ENCODE measurements around the gene SLC29A2. TPM values are rescaled to one million over a fixed set of nuclear protein-coding genes. Genes with fewer than 3 reads are reported as not detected.
"Not testable (repeated sequence)": the region's sequence is repeated elsewhere in the genome, so short reads cannot be mapped to it uniquely, and the experiment has no call there.

SLC29A2 gene
- polyA plus RNA-seq, 2 donors = 4.7 to 7.8 TPM

DNA sequence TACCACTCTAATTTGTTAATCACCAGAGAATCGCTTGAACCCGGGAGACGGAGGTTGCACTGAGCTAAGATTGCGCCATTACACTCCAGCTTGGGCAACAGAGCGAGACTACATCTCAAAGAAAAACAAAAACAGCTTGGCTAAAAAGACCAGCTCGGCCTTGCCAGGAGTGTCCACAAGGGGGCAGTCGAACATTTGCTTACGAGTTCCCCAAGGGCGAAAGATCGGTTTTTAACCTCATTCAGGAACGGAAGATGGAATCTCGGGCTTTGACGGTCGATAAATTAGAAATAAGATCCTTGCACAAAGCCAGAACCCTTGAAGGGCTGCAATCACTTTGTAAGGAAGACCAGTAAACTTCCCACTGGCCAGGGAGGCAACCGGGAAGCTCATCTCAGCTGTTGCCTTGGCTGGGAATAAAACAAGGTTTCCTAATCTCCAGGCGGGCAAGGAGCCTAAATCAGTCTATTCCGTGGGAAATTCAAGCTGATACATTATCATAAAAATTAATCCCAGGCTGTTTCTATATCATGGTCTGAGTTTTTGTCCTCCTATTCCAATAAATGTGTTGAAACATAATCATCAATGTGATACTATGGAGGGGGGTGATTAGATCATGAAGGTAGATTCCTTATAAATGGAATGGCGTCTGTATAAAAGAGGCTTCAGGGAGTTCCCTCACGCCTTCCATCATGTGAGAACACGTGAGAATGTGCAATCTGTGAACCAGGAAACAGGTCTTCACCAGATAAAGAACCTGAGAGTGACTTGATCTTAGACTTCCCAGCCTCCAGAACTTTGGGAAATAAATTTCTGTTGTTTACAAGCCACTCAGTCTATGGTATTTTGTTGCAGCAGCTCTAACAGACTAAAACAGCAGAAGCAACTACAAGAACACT, 14.9 kb upstream of the SLC29A2 start:
- Histone ChIP-seq H3K4me3 (ENCODE audit: low read depth in 1 of 2, low read length in 2 of 2) (peak overlapping the region in 1 of 2 donors; percentile 18), H3K27me3 (ENCODE audit: control insufficient read depth in 1 of 2, insufficient read depth in 2 of 2, low read length in 2 of 2) (no peaks in the 10 kb centered on the region), H3K4me1 (ENCODE audit: control insufficient read depth in 2 of 2, insufficient read depth in 2 of 2, low read length in 1 of 2) (no peaks in the 10 kb centered on the region), H3K27ac (ENCODE audit: low read depth in 2 of 2, low read length in 1 of 2) (no peak overlapping the region), H3K9me3 (ENCODE audit: control insufficient read depth in 2 of 2, insufficient read depth in 1 of 2, low read depth in 1 of 2, low read length in 1 of 2) (no peaks in the 10 kb centered on the region), H3K36me3 (ENCODE audit: control insufficient read depth in 2 of 2, insufficient read depth in 2 of 2, low read length in 1 of 2) (no peaks in the 10 kb centered on the region)
- WGBS, 2 donors = 5% methylated on average over 20 of the region's 20 CpGs

DNA sequence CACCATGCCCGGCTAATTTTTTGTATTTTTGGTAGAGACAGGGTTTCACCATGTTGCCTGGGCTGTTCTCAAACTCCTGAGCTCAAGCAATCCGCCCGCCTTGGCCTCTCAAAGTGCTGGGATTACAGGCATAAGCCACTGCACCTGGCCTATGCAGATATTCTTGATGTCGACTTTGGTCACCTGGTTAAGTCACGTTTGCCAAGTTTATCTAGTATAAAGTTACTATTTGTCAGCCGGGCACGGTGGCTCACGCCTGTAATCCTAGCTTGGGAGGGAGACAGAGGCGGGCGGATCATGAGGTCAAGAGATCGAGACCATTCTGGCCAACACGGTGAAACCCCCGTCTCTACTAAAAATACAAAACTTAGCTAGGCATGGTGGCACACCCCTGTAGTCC, 12.8 kb upstream of the SLC29A2 start:
- not testable (repeated sequence) for H3K27ac ChIP-seq (ENCODE audit: low read depth in 2 of 2, low read length in 1 of 2); H3K36me3 ChIP-seq (ENCODE audit: control insufficient read depth in 2 of 2, insufficient read depth in 2 of 2, low read length in 1 of 2); H3K4me1 ChIP-seq (ENCODE audit: control insufficient read depth in 2 of 2, insufficient read depth in 2 of 2, low read length in 1 of 2); H3K9me3 ChIP-seq (ENCODE audit: control insufficient read depth in 2 of 2, insufficient read depth in 1 of 2, low read depth in 1 of 2, low read length in 1 of 2); H3K27me3 ChIP-seq (ENCODE audit: control insufficient read depth in 1 of 2, insufficient read depth in 2 of 2, low read length in 2 of 2); H3K4me3 ChIP-seq (ENCODE audit: low read depth in 1 of 2, low read length in 2 of 2)
- WGBS, 2 donors = 67 to 73% methylated on average over 13 of the region's 13 CpGs

DNA sequence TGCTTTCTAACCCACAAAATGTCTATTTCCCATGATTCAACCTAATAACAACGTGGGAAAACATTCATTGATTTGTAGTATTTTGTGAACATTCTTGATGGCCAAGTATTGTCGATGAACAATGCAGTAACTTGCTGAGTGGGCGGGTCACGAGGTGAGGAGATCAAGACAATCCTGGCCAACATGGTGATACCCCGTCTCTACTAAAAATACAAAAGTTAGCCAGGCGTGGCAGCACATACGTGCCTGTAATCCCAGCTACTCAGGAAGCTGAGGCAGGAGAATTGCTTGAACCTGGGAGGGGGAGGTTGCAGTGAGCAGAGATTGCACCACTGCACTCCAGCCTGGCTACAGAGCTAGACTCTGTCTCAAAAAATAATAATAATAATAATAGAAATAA, 8.7 kb upstream of the SLC29A2 start:
- 14 to 16% methylated on average over 7 of the region's 7 CpGs for WGBS, 2 donors

DNA sequence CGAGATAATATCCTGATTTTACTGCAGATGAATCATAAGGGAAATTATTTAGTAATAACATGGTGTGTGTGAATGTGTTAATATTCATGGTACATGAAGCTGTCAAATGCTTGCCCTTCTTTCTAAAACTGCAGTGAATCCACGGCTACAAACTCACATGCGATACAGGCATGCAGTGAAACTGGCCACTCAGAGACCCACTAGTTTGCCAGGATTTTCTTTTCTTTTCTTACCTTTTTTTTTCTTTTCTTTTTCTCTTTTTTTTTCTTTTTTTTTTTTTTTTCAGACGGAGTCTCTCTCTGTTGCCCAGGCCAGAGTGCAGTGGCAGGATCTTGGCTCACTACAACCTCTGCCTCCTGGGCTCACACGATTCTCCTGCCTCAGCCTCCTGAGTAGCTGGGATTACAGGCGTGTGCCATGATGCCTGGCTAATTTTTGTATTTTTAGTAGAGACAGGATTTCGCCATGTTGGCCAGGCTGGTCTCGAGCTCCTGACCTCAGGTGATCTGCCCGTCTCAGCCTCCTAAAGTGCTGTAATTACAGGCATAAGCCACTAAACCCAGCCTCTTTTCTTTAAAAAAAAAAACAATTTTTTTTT, 2.2 kb upstream of the SLC29A2 start:
- not testable (repeated sequence) for H3K4me3 ChIP-seq (ENCODE audit: low read depth in 1 of 2, low read length in 2 of 2)

More for the DNA sequence above, 8.7 kb upstream of the SLC29A2 start:
- not testable (repeated sequence) for H3K27ac ChIP-seq (ENCODE audit: low read depth in 2 of 2, low read length in 1 of 2); H3K27me3 ChIP-seq (ENCODE audit: control insufficient read depth in 1 of 2, insufficient read depth in 2 of 2, low read length in 2 of 2); H3K4me1 ChIP-seq (ENCODE audit: control insufficient read depth in 2 of 2, insufficient read depth in 2 of 2, low read length in 1 of 2); H3K4me3 ChIP-seq (ENCODE audit: low read depth in 1 of 2, low read length in 2 of 2); H3K9me3 ChIP-seq (ENCODE audit: control insufficient read depth in 2 of 2, insufficient read depth in 1 of 2, low read depth in 1 of 2, low read length in 1 of 2); H3K36me3 ChIP-seq (ENCODE audit: control insufficient read depth in 2 of 2, insufficient read depth in 2 of 2, low read length in 1 of 2)

DNA sequence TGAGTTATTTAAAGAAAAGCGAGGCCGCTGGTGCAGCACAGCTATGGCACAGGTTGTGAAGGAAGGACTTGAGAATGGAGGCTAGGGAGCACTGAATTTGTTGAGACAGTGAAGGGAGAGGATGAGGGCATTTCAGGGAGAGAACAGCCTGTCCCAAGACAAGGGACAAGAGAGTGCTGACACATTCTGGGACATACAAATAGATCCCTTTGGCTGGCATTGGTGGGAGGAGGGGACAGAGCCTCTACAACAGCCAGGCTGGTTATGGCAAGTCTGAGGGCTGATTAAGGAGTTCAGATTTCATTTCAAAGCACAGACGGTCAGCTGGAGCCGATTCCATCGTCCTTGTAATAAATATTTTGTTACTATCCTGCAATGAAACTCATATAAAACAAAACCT, 1.7 kb upstream of the SLC29A2 start:
- H3K9me3 ChIP-seq (ENCODE audit: control insufficient read depth in 2 of 2, insufficient read depth in 1 of 2, low read depth in 1 of 2, low read length in 1 of 2) = no peaks in the 10 kb centered on the region
- peaks cover 0 to 4% of the 10 kb centered on the region in 2 donors for H3K4me1 ChIP-seq (ENCODE audit: control insufficient read depth in 2 of 2, insufficient read depth in 2 of 2, low read length in 1 of 2)
- H3K27ac ChIP-seq (ENCODE audit: low read depth in 2 of 2, low read length in 1 of 2) = no peak overlapping the region
- no peaks in the 10 kb centered on the region for H3K27me3 ChIP-seq (ENCODE audit: control insufficient read depth in 1 of 2, insufficient read depth in 2 of 2, low read length in 2 of 2)
- no peak overlapping the region for H3K4me3 ChIP-seq (ENCODE audit: low read depth in 1 of 2, low read length in 2 of 2)
- 50 to 53% methylated on average over 5 of the region's 5 CpGs for WGBS, 2 donors
- H3K36me3 ChIP-seq (ENCODE audit: control insufficient read depth in 2 of 2, insufficient read depth in 2 of 2, low read length in 1 of 2) = peaks cover 0 to 5% of the 10 kb centered on the region in 2 donors

More for the DNA sequence above, 2.2 kb upstream of the SLC29A2 start:
- H3K27me3 ChIP-seq (ENCODE audit: control insufficient read depth in 1 of 2, insufficient read depth in 2 of 2, low read length in 2 of 2); H3K27ac ChIP-seq (ENCODE audit: low read depth in 2 of 2, low read length in 1 of 2); H3K36me3 ChIP-seq (ENCODE audit: control insufficient read depth in 2 of 2, insufficient read depth in 2 of 2, low read length in 1 of 2); H3K4me1 ChIP-seq (ENCODE audit: control insufficient read depth in 2 of 2, insufficient read depth in 2 of 2, low read length in 1 of 2); H3K9me3 ChIP-seq (ENCODE audit: control insufficient read depth in 2 of 2, insufficient read depth in 1 of 2, low read depth in 1 of 2, low read length in 1 of 2): not testable (repeated sequence)
- 67 to 86% methylated on average over 9 of the region's 9 CpGs for WGBS, 2 donors

DNA sequence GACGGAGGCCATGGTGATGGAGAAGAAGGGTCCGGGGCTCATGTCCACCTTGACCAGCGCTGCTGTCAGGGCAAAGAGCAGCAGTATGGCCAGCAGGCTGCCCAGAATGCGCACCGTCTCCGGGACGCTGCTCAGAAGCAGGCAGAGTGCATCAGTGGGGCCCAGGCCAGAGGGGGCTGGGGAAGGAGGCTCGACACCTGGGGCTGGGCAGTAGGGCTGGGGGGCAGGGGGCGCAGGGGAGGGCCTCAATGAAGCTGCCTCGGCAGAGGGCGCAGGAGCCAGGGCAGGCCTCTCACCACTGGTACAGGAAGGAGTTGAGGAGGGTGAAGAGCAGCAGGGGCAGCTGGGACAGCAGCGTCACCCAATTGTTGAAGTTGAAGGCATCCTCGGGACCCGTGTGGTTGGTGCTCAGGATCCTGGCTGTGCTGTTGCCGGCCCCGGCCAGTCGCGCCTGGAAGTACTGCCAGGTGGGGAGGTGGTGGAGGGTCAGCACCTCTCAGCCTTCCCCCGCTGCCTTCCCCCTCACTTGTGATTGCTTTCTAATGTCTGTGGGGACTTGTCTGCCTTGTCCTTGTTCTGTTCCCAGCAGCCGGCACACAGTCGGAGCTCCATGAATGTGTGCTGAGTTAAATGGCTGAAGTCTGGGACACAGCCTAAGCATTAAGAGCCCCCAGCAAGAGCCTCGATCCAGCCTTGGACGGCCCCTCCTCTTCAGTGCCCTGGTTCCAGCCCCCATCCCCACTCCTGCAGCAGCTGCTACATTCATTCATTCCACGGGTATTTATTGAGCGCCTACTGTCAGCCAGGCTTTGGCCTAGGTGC, 2.3 kb downstream of the SLC29A2 start:
- no peak overlapping the region for H3K27ac ChIP-seq (ENCODE audit: low read depth in 2 of 2, low read length in 1 of 2)
- H3K9me3 ChIP-seq (ENCODE audit: control insufficient read depth in 2 of 2, insufficient read depth in 1 of 2, low read depth in 1 of 2, low read length in 1 of 2) = no peaks in the 10 kb centered on the region
- H3K4me3 ChIP-seq (ENCODE audit: low read depth in 1 of 2, low read length in 2 of 2) = no peak overlapping the region
- H3K4me1 ChIP-seq (ENCODE audit: control insufficient read depth in 2 of 2, insufficient read depth in 2 of 2, low read length in 1 of 2) = peaks cover 0 to 4% of the 10 kb centered on the region in 2 donors
- peaks cover 0 to 10% of the 10 kb centered on the region in 2 donors for H3K36me3 ChIP-seq (ENCODE audit: control insufficient read depth in 2 of 2, insufficient read depth in 2 of 2, low read length in 1 of 2)
- 88 to 90% methylated on average over 24 to 25 of the region's 25 CpGs for WGBS, 2 donors
- no peaks in the 10 kb centered on the region for H3K27me3 ChIP-seq (ENCODE audit: control insufficient read depth in 1 of 2, insufficient read depth in 2 of 2, low read length in 2 of 2)

DNA sequence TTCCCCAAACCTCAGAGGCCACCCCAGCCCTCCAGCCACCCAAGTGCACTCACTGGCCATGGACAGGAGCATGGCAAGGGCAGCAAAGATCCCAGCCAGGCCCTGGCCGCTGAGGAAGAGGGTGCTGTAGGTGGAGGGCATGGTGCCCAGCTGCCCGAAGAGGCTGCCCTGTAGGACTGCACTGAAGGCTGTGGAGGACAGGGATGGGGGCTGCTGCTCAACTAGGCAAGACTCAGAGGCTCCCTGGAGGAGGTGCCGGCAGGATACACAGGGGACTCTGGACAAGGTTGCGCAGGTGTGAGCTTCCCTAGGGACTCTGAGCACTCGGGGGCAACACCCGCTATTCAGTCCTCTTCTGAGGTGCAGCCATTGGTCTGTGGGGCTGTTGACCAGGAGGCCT, 3.1 kb downstream of the SLC29A2 start:
- Histone ChIP-seq H3K4me3 (ENCODE audit: low read depth in 1 of 2, low read length in 2 of 2) (no peak overlapping the region), H3K36me3 (ENCODE audit: control insufficient read depth in 2 of 2, insufficient read depth in 2 of 2, low read length in 1 of 2) (peaks cover 0 to 10% of the 10 kb centered on the region in 2 donors), H3K9me3 (ENCODE audit: control insufficient read depth in 2 of 2, insufficient read depth in 1 of 2, low read depth in 1 of 2, low read length in 1 of 2) (no peaks in the 10 kb centered on the region), H3K27ac (ENCODE audit: low read depth in 2 of 2, low read length in 1 of 2) (no peak overlapping the region), H3K27me3 (ENCODE audit: control insufficient read depth in 1 of 2, insufficient read depth in 2 of 2, low read length in 2 of 2) (no peaks in the 10 kb centered on the region), H3K4me1 (ENCODE audit: control insufficient read depth in 2 of 2, insufficient read depth in 2 of 2, low read length in 1 of 2) (peaks cover 0 to 5% of the 10 kb centered on the region in 2 donors)
- 87 to 89% methylated on average over 6 of the region's 6 CpGs for WGBS, 2 donors

DNA sequence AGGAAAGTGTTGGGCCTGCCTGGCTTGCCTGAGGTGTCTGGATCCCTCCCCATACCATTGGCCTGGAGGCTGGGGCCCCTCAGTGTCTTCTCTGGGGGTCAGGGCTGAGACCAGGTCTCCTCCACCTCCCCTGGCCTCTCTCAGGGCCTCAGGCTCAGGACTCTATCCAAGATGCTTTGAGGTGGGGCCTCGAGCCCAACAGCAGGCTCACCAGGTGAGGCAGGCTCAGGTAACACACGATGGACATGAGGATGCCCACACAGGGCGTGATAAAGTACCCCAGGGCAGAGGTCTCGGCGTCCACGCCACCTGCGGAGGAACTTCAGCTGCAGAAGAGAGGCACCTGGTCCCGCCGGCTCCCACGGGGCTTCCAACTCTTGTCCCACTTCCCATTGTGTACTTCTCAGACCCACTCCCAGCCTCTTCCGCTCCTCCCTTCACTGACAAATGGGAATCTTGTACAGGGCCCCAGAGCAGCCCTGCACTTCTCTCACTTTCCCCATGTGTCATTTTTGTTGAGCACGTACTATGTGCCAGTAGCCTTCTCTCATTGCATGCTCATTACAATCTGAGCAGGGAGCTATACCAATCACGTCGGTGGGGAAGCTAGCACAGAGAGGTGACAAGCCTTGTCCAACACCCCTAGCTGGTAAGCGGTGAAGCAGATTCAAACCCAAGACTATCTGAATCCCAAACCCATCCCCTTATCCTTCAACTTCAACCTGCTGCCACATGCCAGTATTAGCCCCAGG, 3.8 kb downstream of the SLC29A2 start:
- H3K27me3 ChIP-seq (ENCODE audit: control insufficient read depth in 1 of 2, insufficient read depth in 2 of 2, low read length in 2 of 2) = no peaks in the 10 kb centered on the region
- 83 to 91% methylated on average over 15 of the region's 15 CpGs for WGBS, 2 donors
- H3K36me3 ChIP-seq (ENCODE audit: control insufficient read depth in 2 of 2, insufficient read depth in 2 of 2, low read length in 1 of 2) = peaks cover 0 to 15% of the 10 kb centered on the region in 2 donors
- H3K4me1 ChIP-seq (ENCODE audit: control insufficient read depth in 2 of 2, insufficient read depth in 2 of 2, low read length in 1 of 2) = peaks cover 3 to 7% of the 10 kb centered on the region in 2 donors
- H3K4me3 ChIP-seq (ENCODE audit: low read depth in 1 of 2, low read length in 2 of 2) = no peak overlapping the region
- no peaks in the 10 kb centered on the region for H3K9me3 ChIP-seq (ENCODE audit: control insufficient read depth in 2 of 2, insufficient read depth in 1 of 2, low read depth in 1 of 2, low read length in 1 of 2)
- no peak overlapping the region for H3K27ac ChIP-seq (ENCODE audit: low read depth in 2 of 2, low read length in 1 of 2)

All from esophagus (tissue), 2 donors.